Sciatic nerve (tissue), 2 donors: ENCODE data around the gene NCS1. TPM values are rescaled to one million over a fixed set of nuclear protein-coding genes. Genes with fewer than 3 reads are reported as not detected.

Experiments
- ATAC-seq: fragments of 200-7000 bp; cut with Tn5 transposase; one replicate; pipeline ENCODE4 v1.9.1; 2020; ENCODE audit warnings: mild to moderate bottlenecking, moderate library complexity
- DNase-seq: peaks from one replicate; pipeline ENCODE4 v3.0.0-alpha.2; 2020; ENCODE audit warnings: low spot score
- intact Hi-C: fragments of 100-400 bp; cut with DNase I; formaldehyde crosslinking; loops from one replicate; pipeline ENCODE4 v1.14.2; 2022
- total RNA-seq: library from RNA; stranded (reverse); fragmentation: NEBNext Ultra II Directional; extraction: Animal tissue kit (Norgen Biotek cat#: 25700); gene quantifications from one replicate; pipeline ENCODE4 v1.2.1, GENCODE V29; 2021
- donor health status: DM: no; HTN: no; CAD: no.
- donor health status: DM: no; HTN: no; CAD: no.

The NCS1 gene
- 11.7 TPM for total RNA-seq

GRCh38 chr9:130172161-130172857, at the start of gene NCS1:
Gene NCS1 (plus strand): TSS chr9:130172404. CDS start chr9:130172664, 260 bp downstream.
- ATAC-seq, result peak; percentile 86
- intact Hi-C loops, result no loop called here
- DNase-seq, result peak; percentile 85

- DNase-seq (no peak), ATAC-seq (no peak)
- intact Hi-C loops, result no loop called here
These were observed 49.7 kb upstream of the NCS1 start for GRCh38 chr9:130122456-130122855.

- no peak for DNase-seq
- intact Hi-C loops, result no loop called here
- no peak for ATAC-seq
These were observed 47.9 kb upstream of the NCS1 start for GRCh38 chr9:130124085-130124860.

DNA sequence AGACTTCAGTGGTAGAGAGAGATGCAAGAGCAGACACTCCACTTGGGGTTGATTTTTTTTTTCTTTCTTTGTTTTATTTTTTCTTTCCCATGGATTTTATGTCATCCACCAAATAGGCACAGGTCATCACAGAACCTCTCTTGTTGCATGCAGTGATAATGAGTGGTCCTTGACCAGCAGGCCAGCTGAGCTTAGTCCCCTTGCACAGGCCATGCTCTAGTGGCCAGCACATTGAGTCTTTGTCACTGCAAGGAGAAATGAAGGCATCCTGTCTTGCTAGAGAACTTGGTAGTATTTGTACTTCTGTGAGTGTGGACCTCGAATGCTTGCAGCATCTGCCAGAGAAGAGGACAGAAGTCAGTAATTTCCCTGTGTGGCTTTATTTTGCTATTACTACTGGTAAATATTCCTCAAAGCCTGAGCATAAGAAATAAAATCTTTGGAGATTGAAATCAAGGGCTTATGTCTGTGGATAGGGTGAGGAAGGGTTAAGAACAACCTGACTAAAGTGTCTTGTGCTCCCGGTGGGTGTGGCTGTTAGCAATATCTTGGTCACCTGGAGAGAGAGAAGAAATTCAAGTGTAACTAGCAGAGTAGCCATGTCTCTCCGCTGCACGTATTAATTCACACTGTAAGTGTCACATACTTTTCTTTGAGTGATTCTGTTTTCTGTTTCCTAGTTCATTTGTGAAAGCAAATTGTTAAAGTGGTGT, 45.3 kb upstream of the NCS1 start:
- DNase-seq (no peak), ATAC-seq (no peak)
- intact Hi-C loops, result no loop called here

DNA sequence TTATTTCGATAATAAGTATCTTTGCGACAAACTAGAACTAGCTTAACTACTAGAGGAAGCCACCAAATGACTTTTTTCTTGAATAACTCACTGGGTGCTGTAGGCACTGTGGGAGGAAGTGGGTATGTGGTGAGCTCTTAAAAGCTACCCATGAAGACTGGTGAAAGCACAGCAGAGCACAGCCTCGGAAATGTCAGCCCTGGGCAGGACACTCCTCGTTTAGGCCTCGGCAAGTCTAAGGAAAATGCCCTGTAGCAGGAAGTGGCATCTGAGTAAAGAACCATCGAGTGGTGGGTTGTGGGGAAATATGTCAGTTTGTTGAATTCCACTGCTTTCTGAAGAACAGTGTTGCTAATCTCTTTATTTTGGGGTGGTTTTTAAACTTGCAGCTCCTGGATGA, 44.0 kb upstream of the NCS1 start:
- DNase-seq (no peak), ATAC-seq (peak; percentile 60)
- intact Hi-C loops, result no loop called here

DNA sequence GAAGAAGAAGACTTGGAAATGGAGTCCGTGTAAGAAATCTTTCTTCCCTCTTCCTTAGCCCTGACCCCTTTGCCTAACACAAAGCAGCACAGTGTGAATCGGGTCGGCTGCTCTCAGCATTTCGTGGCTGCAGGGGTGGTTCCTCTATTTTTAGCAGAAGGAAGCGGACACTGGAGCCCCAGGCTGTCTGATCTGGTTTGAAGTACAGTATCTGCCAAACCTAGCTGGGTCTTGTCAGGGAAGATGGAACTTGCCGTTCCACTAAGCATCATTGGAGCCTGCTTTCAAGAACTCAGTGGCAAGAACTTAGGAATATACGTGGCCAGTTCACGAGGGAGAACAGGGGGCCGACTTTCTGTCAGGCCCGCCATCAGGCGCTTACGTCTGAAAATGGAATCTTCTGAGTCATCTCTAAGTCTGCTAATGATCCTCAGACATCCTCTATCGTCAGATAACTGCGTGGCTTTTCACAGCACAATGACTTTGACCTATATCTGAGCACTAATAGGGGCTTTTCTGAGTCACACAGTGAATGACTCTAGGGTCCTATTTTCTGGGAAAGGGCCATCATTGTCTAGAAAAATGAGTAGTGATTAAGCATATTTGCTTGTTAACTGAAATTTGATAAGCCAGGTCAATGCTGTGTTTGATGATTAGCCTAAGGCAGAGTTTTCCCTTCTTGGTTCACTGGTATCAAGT, 43.3 kb upstream of the NCS1 start:
- no peak for DNase-seq
- intact Hi-C loops, result no loop called here

GRCh38 chr9:130129432-130130061, 42.7 kb upstream of the NCS1 start:
- ATAC-seq (no peak), DNase-seq (no peak)
- intact Hi-C loops, result no loop called here

More for the DNA sequence above, 43.3 kb upstream of the NCS1 start:
- ATAC-seq, result peak; percentile 84

DNA sequence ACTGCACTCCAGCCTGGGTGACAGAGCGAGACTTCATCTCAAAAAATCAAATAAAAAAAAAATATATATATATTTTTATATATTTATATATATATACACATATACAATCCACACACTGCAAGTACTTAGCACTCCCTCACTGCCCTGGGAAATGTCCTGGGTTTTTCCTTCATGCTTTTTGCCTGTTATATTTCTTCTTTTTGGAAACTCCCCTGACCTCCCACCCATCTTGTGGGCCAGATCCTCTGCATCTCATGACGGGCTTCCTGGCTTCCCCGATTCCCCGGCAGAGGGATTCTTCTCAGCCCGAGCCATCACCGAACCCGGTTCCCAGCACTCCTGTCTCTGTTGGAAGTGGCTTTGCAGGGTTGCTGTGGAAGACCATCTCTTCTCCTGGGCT, 39.5 kb upstream of the NCS1 start:
- ATAC-seq, result no peak
- DNase-seq, result no peak
- intact Hi-C loops, result no loop called here

- intact Hi-C loops, result no loop called here
- no peak for ATAC-seq
- DNase-seq, result no peak
These were observed 35.0 kb upstream of the NCS1 start for GRCh38 chr9:130137081-130137640.

- ATAC-seq (no peak), DNase-seq (no peak)
- intact Hi-C loops, result no loop called here
These were observed 34.5 kb upstream of the NCS1 start for GRCh38 chr9:130137641-130138081.

DNA sequence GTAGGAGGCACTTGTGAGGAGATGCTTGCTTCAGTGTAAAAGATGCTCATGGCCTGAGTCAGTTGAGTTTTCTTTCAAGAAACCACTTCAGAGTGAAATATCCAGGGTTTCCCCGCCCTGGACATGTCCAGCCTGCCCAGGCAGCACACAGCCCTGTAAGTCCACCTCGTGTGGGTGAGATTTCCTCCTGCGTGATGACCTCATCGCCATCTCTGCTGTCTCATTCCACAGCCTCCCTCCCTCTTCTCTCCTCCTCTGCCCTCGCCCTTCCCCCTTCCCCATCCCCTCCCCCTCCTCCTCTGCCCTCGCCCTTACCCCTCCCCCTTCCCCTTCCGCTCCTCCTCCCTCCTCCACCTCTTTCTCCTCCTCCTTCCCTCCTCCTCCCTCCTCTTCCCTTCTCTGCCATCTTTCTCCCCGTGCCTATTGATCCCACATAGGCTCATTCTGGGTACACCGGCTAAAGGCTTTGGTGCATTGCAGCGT, 34.0 kb upstream of the NCS1 start:
- peak; percentile 69 for DNase-seq
- intact Hi-C loops, result no loop called here
- peak; percentile 82 for ATAC-seq

DNA sequence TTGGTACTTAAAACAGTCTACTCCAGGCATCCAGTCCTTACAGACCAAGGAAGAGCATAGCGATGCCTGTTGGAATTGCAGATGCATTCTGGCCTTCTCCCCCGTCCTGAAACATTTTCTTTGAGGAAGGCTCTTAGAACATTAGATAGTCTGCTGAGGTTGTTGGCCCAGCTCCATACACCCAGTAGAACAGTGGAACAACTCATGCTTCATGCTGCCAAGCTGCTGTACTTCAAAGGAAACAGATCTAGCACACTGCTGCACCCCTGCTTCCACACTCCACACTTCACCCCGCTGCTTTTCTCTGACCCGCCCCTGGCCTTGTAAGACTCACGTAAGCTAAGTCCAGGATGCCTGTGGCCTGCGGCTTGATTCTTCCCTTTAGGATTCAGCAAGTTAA, 33.4 kb upstream of the NCS1 start:
- DNase-seq (peak; percentile 73), ATAC-seq (peak; percentile 89)
- intact Hi-C loops, result no loop called here

- intact Hi-C loops, result no loop called here
- DNase-seq (no peak), ATAC-seq (no peak)
These were observed 33.0 kb upstream of the NCS1 start for GRCh38 chr9:130139251-130139650.

- ATAC-seq (no peak), DNase-seq (no peak)
- intact Hi-C loops, result no loop called here
These were observed 31.5 kb upstream of the NCS1 start for GRCh38 chr9:130140706-130141105.

GRCh38 chr9:130142056-130142455, 30.1 kb upstream of the NCS1 start:
- DNase-seq (no peak), ATAC-seq (no peak)
- intact Hi-C loops, result no loop called here

DNA sequence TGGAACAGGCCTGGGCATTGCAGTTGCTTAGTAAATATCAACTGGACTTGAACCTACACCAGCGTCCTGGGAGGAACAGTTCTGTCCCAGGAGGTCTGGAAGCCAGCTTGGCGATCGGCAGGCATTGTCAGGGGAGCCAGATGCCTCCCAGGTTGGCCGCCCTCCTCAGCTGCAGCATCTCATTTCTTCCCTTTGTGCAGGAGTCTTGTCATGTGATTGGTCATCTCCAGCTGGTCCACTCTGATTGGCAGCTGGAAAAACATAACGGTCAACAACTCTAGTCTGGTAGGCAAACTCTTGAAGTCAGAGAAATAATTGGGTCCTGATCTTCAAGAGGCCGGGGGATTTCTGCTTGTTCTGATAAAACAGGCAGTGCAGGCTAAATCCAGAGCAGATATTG, 29.6 kb upstream of the NCS1 start:
- ATAC-seq (no peak), DNase-seq (no peak)
- intact Hi-C loops, result no loop called here

- no peak for ATAC-seq
- intact Hi-C loops, result no loop called here
- DNase-seq, result no peak
These were observed 28.8 kb upstream of the NCS1 start for GRCh38 chr9:130143279-130143893.

- ATAC-seq, result peak; percentile 80
- intact Hi-C loops, result no loop called here
- no peak for DNase-seq
These were observed 28.2 kb upstream of the NCS1 start for GRCh38 chr9:130143958-130144366.
